DND-41 (cell line): ENCODE data around the gene ULBP3.

ENCODE experiments used
- CTCF ChIP-seq: IDR thresholded peaks from 2 replicates; pipeline ENCODE4 v1.5.1; 2012; ENCODE audit warnings: borderline replicate concordance, low read length, moderate library complexity, mild to moderate bottlenecking; ENCODE audit not compliant: poor library complexity, severe bottlenecking; ENCODE audit errors: extremely low read depth
- EZH2 ChIP-seq: IDR thresholded peaks from 3 replicates; pipeline ENCODE4 v1.6.1; 2012; ENCODE audit warnings: borderline replicate concordance, low read depth, mild to moderate bottlenecking, moderate library complexity, low read length, inconsistent platforms; ENCODE audit not compliant: severe bottlenecking

GRCh38 chr6:150065083-150065482, 3.8 kb downstream of the ULBP3 start:
- TF ChIP-seq CTCF (no peak), EZH2 (no peak)
